B cell (primary cell): Measurements from ENCODE around the gene MYO1B. TPM values are rescaled to one million over a fixed set of nuclear protein-coding genes. Genes with fewer than 3 reads are reported as not detected.

Experiments
- ATAC-seq: fragments of 200-7000 bp; cut with Tn5 transposase; one replicate; pipeline ENCODE4 v1.10.0; 2021; ENCODE audit warnings: low read depth, mild to moderate bottlenecking, moderate number of reproducible peaks, moderate library complexity
- CTCF ChIA-PET: fragments of 350-600 bp; sonication (Branson Sonifier 250); formaldehyde crosslinking; loops from one replicate; lab custom pipeline; 2021; ENCODE audit warnings: antibody characterized with exemption, inconsistent platforms; lab: Charles Lee
- POLR2A ChIA-PET: fragments of 350-600 bp; sonication (Branson Sonifier 250); formaldehyde crosslinking; loops from one replicate; lab custom pipeline; 2021; ENCODE audit warnings: antibody characterized with exemption; lab: Charles Lee
- DNase-seq: peaks from one replicate; pipeline ENCODE4 v3.0.0; 2013
- H2AFZ ChIP-seq: 2 replicates; pipeline ENCODE4 v1.6.1; 2012; ENCODE audit warnings: mild to moderate bottlenecking, low read depth, low read length; ENCODE audit not compliant: insufficient read depth, poor library complexity, severe bottlenecking
- H3K27ac ChIP-seq, 2 donors: 1 replicate in 1 of 2; 2 replicates in 1 of 2; pipeline ENCODE4 v1.5.1; 2012 to 2013; ENCODE audit warnings: low read length in 2 of 2, mild to moderate bottlenecking in 2 of 2, moderate library complexity in 1 of 2
- H3K27me3 ChIP-seq, 4 experiments: fragments of 200-600 bp in 1 of 4; sonication (generic) in 1 of 4; replicated peaks in 1 of 4; 1 replicate in 2 of 4; 2 replicates in 2 of 4; pipeline versions ENCODE4 v1.6.1 to v1.7.0; 2013 to 2016; ENCODE audit warnings: low read length in 3 of 4, mild to moderate bottlenecking in 2 of 4, mixed read lengths in 1 of 4, moderate library complexity in 1 of 4; ENCODE audit not compliant: insufficient read depth in 4 of 4, control insufficient read depth in 3 of 4; ENCODE audit errors: control extremely low read depth in 1 of 4
- H3K36me3 ChIP-seq, 2 experiments: replicated peaks in 1 of 2; 1 replicate in 1 of 2; 2 replicates in 1 of 2; pipeline versions ENCODE4 v1.6.1 to v1.7.1; 2013; ENCODE audit warnings: low read length in 1 of 2; ENCODE audit not compliant: insufficient read depth in 2 of 2, control insufficient read depth in 1 of 2; ENCODE audit errors: control extremely low read depth in 1 of 2, extremely low read depth in 1 of 2
- H3K4me1 ChIP-seq, 2 donors: fragments of 200-600 bp in 1 of 2; sonication (generic) in 1 of 2; 1 replicate in 1 of 2; 2 replicates in 1 of 2; pipeline versions ENCODE4 v1.5.1 to v1.6.1; 2013 to 2017; ENCODE audit warnings: low read length in 2 of 2; ENCODE audit not compliant: control insufficient read depth in 2 of 2, insufficient read depth in 2 of 2
- H3K4me2 ChIP-seq: replicated peaks from 2 replicates; pipeline ENCODE3; 2012; ENCODE audit warnings: mild to moderate bottlenecking, low read depth, low read length; ENCODE audit not compliant: poor library complexity, severe bottlenecking
- H3K4me3 ChIP-seq, 5 experiments: fragments of 200-600 bp in 1 of 5; sonication (generic) in 1 of 5; 1 replicate in 3 of 5; 2 replicates in 2 of 5; pipeline versions ENCODE4 v1.5.1 to v1.7.0; 2011 to 2016; ENCODE audit warnings: low read length in 4 of 5, mild to moderate bottlenecking in 4 of 5, low read depth in 2 of 5, control low read depth in 1 of 5, moderate library complexity in 1 of 5; ENCODE audit not compliant: insufficient read depth in 1 of 5; ENCODE audit errors: control extremely low read depth in 1 of 5, extremely low read depth in 1 of 5
- H3K79me2 ChIP-seq: fragments of 200-600 bp; sonication (generic); one replicate; pipeline ENCODE4 v1.6.0; 2016; ENCODE audit warnings: low read length; ENCODE audit not compliant: control insufficient read depth, insufficient read depth
- H3K9ac ChIP-seq: fragments of 200-600 bp; sonication (generic); 2 replicates; pipeline ENCODE4 v1.6.1; 2017; ENCODE audit warnings: mild to moderate bottlenecking, low read length, moderate library complexity
- H3K9me3 ChIP-seq, 3 donors: one replicate each; pipeline versions ENCODE4 v1.6.1 to v1.7.1; 2013; ENCODE audit warnings: low read length in 2 of 3; ENCODE audit not compliant: control insufficient read depth in 2 of 3, insufficient read depth in 1 of 3; ENCODE audit errors: control extremely low read depth in 1 of 3
- H4K20me1 ChIP-seq: 2 replicates; pipeline ENCODE4 v1.6.0; 2012; ENCODE audit warnings: mild to moderate bottlenecking, low read length; ENCODE audit not compliant: insufficient read depth, control insufficient read depth, poor library complexity, severe bottlenecking
- H3K27ac Mint-ChIP-seq: one replicate; pipeline ENCODE4 v1.8.0; 2021; ENCODE audit warnings: mixed read lengths
- H3K27me3 Mint-ChIP-seq: one replicate; pipeline ENCODE4 v1.8.0; 2021; ENCODE audit warnings: mixed read lengths
- H3K4me1 Mint-ChIP-seq: one replicate; pipeline ENCODE4 v1.8.0; 2021; ENCODE audit warnings: mixed read lengths
- H3K4me3 Mint-ChIP-seq: one replicate; pipeline ENCODE4 v1.8.0; 2021; ENCODE audit warnings: mixed read lengths
- H3K9me3 Mint-ChIP-seq: one replicate; pipeline ENCODE4 v1.8.0; 2022; ENCODE audit warnings: mixed read lengths; ENCODE audit not compliant: insufficient read depth
- EZH2 ChIP-seq: IDR thresholded peaks from 2 replicates; pipeline ENCODE4 v1.6.1; 2012; ENCODE audit warnings: borderline replicate concordance, low read depth, mild to moderate bottlenecking, moderate library complexity, low read length; ENCODE audit not compliant: insufficient read depth, poor library complexity, severe bottlenecking
- WGBS: methylation state at CpG from one replicate; pipeline ENCODE4 v1.1.5; 2013; ENCODE audit warnings: missing lambda C conversion rate; ENCODE audit not compliant: insufficient coverage; 5-methylcytosine and 5-hydroxymethylcytosine counted together
- intact Hi-C: fragments of 100-400 bp; cut with micrococcal nuclease; formaldehyde crosslinking; loops from one replicate; pipeline ENCODE4 v1.10.0; 2022
- polyA plus RNA-seq: library from polyadenylated mRNA; depleted of rRNA; stranded (reverse); fragments of >200 nt; gene quantifications from 2 replicates; pipeline ENCODE4 v1.2.3, GENCODE V29; 2012
- total RNA-seq, 2 donors: library from RNA; stranded (reverse); fragments of 120-200 nt in 1 of 2; gene quantifications; 1 replicate in 1 of 2; 2 replicates in 1 of 2; pipeline versions ENCODE4 v1.2.3 to v1.2.4, GENCODE V29; 2013 to 2022
- TF ChIP-seq, protein P1 (sequence below): fragments of 200-600 bp; IDR thresholded peaks from one replicate; pipeline ENCODE4 v1.8.0; 2022; ENCODE audit warnings: antibody characterized with exemption, mild to moderate bottlenecking

Gene MYO1B
- total and polyA plus RNA-seq, 2 donors (not counting 1 experiment from before 2014, with no cell fraction given): 0.67 to 4.4 TPM

- no peak overlapping the region for H3K27ac Mint-ChIP-seq
- Histone ChIP-seq H3K4me3 (no peak overlapping the region), H4K20me1 (no peaks in the 10 kb centered on the region), H3K9me3 (peaks cover 0 to 3% (median 0%) of the 10 kb centered on the region in 3 donors), H3K9ac (no peak overlapping the region), H2AFZ (no peak overlapping the region), H3K4me2 (no peak overlapping the region), H3K4me1 (no peaks in the 10 kb centered on the region), H3K36me3 (no peaks in the 10 kb centered on the region), H3K79me2 (no peaks in the 10 kb centered on the region), H3K27ac (no peak overlapping the region), H3K27me3 (no peaks in the 10 kb centered on the region)
- H3K9me3 Mint-ChIP-seq: no peaks in the 10 kb centered on the region
- H3K4me3 Mint-ChIP-seq: no peak overlapping the region
- WGBS: no CpG with 5 or more reads among the region's 1 CpG
- ChIA-PET POLR2A (no interaction called here), CTCF (interaction anchor here (0.7 kb wide), 1 partner anchor 29 kb away, joined by 3 read pairs; no protein-coding TSS in a partner anchor)
- no peaks in the 10 kb centered on the region for H3K27me3 Mint-ChIP-seq
- DNase-seq: no peak
- intact Hi-C loops: no loop called here
- TF ChIP-seq, protein P1, sequence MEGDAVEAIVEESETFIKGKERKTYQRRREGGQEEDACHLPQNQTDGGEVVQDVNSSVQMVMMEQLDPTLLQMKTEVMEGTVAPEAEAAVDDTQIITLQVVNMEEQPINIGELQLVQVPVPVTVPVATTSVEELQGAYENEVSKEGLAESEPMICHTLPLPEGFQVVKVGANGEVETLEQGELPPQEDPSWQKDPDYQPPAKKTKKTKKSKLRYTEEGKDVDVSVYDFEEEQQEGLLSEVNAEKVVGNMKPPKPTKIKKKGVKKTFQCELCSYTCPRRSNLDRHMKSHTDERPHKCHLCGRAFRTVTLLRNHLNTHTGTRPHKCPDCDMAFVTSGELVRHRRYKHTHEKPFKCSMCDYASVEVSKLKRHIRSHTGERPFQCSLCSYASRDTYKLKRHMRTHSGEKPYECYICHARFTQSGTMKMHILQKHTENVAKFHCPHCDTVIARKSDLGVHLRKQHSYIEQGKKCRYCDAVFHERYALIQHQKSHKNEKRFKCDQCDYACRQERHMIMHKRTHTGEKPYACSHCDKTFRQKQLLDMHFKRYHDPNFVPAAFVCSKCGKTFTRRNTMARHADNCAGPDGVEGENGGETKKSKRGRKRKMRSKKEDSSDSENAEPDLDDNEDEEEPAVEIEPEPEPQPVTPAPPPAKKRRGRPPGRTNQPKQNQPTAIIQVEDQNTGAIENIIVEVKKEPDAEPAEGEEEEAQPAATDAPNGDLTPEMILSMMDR: no peak
- no peak for TF ChIP-seq EZH2
- ATAC-seq: no peak
- H3K4me1 Mint-ChIP-seq: no peaks in the 10 kb centered on the region
Measured at GRCh38 chr2:191357678-191358077, 112.5 kb downstream of the MYO1B start.

GRCh38 chr2:191358325-191359025, 113.3 kb downstream of the MYO1B start:
- no peaks in the 10 kb centered on the region for H3K9me3 Mint-ChIP-seq
- no peaks in the 10 kb centered on the region for H3K27me3 Mint-ChIP-seq
- no peak overlapping the region for H3K27ac ChIP-seq
- intact Hi-C loops: no loop called here
- no peak overlapping the region for H3K9ac ChIP-seq
- peaks cover 0 to 3% (median 0%) of the 10 kb centered on the region in 3 donors for H3K9me3 ChIP-seq
- WGBS: 89% methylated on average over 3 of the region's 11 CpGs
- POLR2A ChIA-PET: no interaction called here
- H3K79me2 ChIP-seq: no peaks in the 10 kb centered on the region
- H3K4me3 ChIP-seq: no peak overlapping the region
- no peaks in the 10 kb centered on the region for H3K27me3 ChIP-seq
- TF ChIP-seq, protein P1: no peak
- TF ChIP-seq EZH2: no peak
- no peaks in the 10 kb centered on the region for H3K4me1 ChIP-seq
- H3K4me2 ChIP-seq: no peak overlapping the region
- H2AFZ ChIP-seq: no peak overlapping the region
- no peak overlapping the region for H3K4me3 Mint-ChIP-seq
- no peak for DNase-seq
- CTCF ChIA-PET: no interaction called here
- H3K27ac Mint-ChIP-seq: no peak overlapping the region
- no peaks in the 10 kb centered on the region for H4K20me1 ChIP-seq
- H3K36me3 ChIP-seq: no peaks in the 10 kb centered on the region
- H3K4me1 Mint-ChIP-seq: no peaks in the 10 kb centered on the region
- no peak for ATAC-seq
